HG03175 (cell line): Measurements from ENCODE around the gene ZNF536.
"Not testable (repeated sequence)": the region's sequence is repeated elsewhere in the genome, so short reads cannot be mapped to it uniquely, and the experiment has no call there.

Source experiments
- ATAC-seq: cut with Tn5 transposase; IDR thresholded peaks from one replicate; pipeline ENCODE4 v1.9.1; 2021; ENCODE audit warnings: mild to moderate bottlenecking, moderate library complexity; ENCODE audit not compliant: unreplicated experiment

Gene ZNF536

DNA sequence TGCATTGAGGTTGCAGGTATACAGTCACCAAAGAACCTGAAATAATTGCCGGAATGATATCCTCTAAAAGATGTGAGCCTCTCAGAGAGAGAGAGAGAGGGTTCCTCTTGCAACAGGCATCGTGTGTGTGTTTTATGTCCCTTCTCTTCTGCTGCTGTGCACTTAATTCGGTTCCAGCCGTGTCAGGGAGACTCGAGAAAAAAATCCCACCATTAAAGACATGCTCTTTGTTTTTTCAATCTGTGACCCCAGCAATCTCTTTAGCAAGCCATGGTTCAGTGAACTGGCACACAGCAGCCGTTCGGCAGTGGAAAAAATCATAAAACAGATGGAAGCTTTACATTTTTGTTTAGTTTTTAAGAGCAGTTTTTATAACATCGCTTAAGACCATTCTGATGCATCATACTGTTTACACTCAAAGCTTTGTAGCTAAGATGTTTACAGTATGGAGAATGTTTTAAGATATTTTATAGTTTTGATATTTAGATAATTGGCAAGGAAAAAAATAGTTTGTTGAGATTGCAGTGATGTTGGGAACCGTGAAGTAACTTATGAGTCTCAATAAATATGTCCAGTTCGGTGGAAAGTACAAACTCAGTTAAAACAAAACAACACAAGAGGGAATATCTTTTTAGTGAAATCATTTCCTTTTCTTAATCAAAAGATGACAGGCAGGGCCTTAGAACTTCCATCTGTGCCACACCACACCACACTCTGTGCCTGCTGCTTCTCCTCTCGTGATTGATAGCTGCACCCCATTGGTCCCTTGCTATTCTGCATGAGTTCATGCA is 31.2 kb upstream of the ZNF536 start:
- no peak for ATAC-seq

DNA sequence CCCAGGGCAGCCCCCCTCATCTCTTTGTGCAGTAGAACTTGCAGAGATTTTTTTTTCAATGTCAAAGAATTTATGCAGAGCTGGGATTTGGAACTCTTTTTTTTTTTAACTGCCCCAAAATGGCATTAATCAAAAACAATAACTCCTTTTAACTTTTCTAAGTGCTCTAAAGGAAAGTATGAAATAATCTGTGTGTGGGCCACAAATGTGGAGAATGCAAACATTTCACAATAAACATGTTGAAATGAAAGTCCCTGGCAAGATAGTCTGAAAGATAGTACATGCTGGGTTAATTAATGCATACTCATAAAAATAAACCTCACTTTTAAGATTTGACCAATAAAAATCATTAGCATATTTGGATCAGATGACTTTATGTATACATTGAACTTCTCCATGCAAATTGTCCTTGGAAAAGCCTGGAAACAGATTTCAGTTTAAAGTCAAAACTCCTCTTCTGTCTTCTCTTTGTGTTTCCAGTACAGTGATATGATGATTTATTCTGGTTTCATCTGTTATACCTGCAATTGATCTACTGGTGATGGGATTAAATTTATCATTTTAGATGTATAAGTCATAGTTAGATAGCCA is 30.5 kb upstream of the ZNF536 start:
- ATAC-seq: no peak

DNA sequence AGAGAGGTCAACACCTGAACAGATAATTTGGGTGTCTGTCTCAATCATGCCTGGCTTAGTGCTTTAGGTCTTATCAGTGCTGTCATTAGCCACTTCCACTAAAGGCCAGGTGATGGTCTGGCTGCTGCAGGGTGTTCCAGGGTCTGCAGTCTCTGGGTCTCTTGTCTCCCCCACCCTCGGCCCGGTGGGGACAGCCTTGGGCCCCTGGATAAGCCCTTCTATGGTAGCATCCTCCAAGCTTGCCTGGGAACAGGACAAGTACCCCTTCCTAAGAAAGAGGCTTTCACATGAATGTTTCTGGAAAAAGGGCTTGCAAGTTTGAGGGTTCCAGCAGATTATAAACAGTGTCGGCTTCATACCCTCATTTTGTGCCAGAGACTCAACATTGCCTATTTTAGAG is 29.3 kb upstream of the ZNF536 start:
- no peak for ATAC-seq

DNA sequence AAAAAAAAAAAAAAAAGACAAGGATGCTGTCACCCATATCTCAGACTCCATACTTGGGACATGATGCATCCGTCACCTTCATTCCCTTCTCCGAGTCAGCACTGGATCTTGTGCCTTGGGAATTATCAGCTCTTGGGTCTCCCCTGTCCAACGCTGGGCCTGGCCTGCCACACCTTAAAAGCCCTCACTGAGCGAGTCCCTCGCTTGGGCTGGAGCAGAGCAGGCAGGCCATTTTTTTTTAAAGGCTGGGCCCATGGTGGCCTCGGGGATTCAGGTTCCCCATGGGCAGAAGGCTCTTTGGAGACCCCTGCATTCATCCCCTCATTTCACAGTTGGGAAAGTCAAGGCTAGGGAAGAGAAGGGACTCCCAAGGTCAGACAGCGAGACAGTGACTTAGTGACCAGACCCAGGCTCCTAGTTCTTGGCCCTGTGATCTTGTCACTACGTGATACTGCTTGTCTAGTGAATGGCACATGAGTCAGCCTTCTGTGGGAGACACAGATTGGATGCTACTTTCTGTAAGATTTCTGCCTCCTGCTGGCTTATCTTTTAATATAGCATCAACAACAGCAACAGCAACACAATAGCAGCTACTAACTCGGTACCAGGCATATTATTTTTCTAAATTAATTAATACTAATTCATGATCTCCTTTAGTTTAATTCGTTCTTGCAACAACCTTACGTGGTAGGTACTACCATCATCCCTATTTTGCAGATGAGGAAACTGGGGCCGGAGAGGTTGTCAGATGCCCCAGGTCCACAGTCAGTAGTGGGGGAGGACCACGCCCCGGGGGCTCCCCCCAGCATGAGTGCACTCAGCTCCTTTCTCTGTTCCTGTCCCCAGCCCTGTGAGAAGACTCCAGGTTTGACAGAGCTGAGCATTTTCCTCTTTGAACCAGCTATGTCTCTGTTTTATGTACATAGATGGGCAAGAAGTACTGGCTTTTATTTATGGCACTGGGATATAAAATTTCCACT is 27.4 kb upstream of the ZNF536 start:
- ATAC-seq: no peak

DNA sequence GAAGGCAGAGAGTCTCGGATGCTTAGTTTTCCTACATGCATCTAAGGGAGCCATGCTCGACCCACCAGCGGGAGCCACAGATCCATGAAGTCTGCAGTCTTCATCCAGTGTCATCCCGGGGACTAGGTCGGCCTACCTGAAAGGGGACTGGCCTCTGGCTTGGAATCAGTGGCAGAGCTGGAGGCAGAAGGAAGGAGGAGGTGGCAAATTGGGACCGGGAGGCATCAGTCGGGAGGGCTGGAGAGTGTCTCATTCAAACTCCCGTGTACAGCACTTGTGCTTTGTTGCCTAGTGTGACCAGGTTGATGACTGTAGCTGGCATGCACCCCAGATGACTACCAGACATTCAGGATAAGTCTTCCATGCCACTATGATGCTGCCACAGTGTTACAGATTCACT is 26.5 kb upstream of the ZNF536 start:
- ATAC-seq: no peak

DNA sequence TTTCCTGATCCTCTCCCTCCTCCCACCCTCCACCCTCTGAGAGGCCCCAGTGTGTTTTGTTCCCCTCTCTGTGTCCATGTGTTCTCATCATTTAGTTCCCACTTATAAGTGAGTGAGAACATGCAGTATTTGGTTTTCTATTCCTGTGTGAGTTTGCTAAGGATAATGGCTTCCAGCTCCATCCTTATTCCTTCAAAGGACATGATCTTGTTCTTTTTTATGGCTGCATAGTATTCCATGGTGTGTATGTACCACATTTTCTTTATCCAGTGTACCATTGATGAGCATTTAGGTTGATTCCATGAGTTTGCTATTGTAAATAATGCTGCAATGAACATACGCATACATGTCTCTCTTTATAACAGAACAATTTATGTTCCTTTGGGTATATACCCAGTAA is 25.7 kb upstream of the ZNF536 start:
- ATAC-seq: not testable (repeated sequence)

DNA sequence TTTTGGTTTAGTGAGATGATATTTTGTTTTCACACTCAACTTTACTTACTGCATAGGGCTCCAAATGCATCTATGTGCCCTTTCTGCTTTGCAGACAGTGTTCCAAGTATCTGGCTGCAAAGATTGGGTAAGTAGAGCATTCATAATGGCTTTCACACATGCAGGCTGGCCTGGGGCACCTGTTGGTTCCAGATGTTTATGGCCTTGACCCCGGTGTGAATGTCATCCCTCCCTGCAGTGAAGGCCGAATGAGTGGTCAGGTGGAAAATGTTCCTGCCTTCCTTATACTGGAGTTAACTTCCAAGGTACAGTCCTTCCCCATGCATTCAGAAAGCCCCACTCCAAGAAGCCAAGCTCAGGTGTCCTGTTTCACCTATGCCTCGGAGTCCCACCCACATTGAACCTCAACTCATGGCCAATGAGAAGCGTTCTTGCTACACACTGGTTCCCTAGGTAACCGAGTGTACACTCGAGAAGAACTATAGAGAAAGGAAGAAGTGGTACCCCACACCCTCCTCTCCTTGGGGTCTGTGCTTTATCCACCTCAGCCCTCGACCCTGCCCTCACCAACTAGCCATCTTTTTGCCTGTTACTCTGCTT is 23.0 kb upstream of the ZNF536 start:
- no peak for ATAC-seq

DNA sequence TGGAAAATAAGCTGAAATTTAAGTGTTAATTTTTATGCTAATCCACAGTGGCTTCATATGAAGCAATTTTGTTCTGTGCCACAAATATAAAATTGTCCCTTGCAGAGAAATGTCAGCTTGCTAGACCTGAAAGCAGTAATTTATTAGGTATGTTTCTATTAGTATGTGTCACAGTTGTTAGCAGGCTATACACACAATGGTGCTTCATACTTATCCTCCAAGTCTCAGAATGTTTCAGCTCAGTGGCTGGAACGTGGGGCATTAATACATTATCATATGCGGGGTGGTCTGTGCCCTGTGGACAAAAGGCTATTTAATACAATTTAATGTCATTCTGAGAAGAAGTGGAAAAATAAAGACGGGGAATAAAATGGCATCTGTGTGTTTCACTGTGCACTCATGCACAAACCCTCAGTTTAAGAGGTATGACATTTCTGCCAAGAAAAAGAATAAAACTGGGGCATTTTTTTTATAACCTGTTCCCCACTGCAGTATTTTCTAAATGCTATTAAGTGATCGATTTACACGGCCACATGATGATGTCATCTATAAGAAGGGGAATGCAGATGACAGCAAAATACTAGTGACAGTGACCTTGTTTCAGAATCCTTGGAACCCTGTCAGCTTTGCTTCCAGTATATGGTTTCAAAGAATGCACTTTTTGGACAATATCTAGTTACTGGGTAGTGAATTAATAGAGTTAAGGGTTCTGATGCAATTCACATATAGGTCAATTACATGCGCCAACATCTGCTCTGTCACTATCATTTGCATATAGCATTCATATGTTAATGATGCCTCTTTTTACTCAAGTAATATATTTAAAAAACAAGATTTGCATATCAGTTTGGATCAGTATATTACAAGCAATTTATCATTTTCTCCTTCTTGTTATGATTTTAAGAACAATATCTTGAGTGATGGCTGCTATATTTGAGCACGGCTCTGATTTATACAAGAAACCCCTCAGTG is 21.2 kb upstream of the ZNF536 start:
- ATAC-seq: no peak

DNA sequence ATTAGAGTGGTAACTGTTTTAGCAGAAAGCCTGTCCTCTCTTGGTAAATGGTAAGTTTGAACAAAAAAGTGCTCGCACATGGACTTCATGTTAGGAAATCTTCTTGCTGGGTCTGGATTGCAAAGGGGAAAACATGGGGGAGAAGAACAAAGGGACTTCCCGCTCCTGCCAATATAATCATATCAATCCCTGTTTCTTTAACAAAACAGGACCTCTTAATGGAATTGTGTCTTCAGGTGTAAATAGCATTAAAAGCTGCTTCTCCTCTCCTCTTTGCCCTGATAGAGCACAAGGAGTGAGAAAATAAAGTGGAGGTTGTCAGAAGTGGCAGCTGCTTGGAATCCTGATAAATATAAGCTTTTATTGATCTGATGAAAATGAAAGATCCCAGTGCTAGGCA is 20.4 kb upstream of the ZNF536 start:
- ATAC-seq: no peak

DNA sequence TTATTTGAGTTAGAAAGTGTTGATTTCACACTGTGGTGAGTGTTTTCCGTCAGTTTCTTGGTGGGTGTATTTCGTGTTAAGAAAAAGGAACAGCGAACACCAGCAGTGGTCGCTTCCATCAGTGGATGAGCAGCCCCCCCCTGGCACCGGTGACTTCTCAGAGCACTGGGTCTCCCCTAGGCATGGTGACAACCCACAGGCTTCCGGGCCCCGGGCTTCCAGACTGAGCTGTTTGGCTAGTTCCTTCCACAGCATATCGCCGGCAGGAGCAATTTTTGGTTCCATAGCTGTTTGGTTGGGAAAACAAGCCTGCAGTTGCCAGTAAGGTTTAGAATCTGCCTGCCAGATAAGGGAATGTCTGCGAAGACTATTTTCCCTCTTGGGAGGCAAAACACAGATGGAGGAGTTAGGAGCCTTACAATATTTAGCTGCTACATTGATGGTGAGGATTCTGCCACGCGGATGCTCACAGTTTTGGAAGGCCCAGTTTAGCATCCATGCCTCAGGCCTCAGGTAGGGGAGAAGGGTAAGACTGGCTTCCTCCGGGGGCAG is 18.7 kb upstream of the ZNF536 start:
- ATAC-seq: no peak

DNA sequence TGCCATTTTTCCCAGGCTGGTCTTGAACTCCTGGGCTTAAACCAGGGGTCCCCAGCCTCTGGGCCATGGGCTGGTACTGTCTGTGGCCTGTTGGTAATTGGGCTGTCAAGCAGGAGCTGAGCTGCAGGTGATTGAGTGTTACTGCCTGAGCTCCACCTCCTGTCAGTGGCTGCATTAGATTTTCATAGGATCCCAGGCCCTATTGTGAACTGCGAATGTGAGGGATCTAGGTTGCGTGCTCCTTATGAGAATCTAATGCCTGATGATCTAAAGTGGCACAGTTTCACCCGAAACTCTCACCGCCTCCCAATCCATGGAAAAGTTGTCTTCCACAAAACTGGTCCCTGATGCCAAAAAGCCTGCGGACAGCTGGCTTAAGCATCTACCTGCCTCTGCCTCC is 16.6 kb upstream of the ZNF536 start:
- ATAC-seq: no peak

DNA sequence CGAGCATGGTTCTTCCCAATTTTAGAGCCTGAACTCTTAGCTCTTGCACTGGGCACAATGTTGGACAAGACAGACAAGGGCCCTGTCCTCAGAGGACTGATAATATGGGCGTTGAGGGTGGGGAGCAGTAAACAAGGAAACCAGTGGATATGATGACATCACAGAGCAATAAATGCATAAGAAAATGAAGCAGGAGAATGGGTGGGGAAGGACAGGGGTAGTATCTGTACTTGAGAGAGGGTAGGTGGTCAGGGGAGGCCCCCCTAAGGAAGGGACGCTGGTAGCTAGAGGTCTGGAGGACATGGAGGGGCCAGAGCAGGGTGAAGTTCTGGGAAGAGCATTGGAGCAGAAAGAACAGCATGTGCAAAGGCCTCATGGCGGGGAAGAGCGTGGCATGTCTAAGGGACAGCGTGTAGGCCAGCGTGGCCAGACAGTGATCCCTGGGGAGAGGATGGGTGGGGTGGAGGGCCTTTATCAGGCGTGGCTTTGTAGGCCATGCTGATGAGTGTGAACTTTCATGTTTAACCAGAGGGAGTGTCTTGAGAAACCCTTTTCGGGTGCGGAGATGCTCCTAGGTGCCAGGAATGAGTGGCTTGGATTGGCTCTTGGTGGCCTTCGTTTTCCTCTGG is 15.1 kb upstream of the ZNF536 start:
- no peak for ATAC-seq

DNA sequence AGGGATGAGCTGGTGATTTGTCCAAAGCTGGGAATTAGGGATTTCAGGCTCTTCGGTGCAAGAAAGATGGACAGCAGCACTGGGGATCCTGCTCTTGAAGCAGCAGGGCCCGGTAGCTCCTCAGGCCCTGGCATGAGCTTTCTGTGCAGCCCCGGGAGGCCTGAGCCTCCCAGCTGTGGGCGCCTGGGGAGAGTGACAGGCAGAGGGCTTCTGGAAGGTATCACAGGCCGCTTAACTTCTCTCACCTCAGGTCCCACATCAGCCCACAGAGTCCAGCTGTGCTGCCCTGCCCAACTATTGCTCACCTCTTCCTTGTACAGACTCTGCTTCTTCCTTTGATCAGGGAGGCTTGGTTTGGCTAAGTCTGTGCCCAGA is 14.6 kb upstream of the ZNF536 start:
- no peak for ATAC-seq

DNA sequence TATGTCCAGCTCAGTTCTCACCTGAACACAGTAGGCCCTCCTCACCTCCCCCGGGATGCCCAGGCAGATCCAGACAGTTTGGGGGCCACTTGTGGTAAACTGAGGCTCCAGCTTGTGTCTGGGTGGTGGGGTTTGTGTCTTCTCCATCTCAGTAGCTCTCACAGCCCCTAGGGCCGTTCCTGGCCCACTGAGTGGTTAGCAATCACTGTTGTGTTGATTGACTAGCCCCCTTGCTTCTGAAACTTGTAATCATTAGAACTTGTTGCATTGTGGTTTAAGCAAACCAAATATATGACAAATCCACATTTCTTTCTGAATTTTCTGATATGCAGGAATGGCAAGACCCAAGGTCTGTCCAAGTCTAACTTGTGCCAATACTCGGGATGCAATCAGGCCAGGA is 13.9 kb upstream of the ZNF536 start:
- no peak for ATAC-seq

DNA sequence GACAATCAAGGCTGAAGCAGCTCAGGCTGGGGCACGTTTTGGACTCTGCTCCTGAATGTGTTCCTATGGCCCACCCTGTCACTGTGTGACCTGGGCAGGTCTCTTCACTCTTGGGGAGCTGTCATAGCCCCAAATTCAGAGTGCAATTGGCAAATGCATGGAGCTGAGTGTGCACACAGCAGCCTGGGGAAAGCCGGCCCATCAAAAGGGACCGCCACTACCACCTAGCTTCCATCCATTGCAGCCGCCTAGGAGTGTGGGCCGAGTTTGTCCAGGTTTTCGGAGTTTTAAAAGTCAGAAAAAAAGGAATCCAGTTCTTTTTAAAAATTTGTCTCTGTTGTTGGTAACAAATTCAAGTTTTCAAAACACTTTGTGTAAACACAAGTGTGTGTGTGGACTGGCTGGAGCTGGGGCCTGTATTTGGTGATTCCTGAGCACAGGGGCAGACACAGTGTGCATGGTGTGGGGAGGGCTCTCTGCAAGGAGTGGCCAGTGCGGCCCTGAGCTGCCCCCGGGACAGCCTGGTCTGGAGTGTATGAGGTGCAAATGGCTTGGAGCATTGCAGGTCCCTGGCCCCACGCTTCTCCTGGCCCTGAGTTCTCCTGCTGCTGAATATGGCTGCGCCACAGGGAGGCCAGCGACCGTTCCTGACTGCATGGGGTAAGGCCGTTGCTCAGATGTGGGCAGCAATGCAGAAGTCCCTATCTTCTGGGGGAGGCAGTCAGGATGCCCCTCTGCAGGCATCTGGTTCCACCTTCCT is 13.2 kb upstream of the ZNF536 start:
- no peak for ATAC-seq

DNA sequence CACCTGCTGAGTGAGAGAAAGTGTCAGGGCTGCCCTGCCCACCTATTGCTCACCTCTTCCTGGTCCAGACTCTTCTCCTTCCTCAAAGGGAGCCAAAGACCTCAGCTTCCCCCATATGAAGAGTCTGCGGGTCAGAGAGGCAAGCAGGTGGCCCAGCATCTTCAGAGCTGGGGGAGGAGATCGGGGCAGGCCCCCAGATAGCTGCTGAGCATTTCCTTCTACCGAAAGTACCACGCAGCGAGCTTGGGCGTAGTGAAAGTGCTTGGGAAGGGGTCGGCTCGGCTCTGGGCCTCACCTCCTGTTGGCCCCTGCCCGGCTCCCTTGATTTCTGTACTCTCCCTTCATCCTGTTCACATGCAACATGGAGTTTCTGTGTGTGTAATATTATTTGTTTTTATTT is 12.2 kb upstream of the ZNF536 start:
- no peak for ATAC-seq

DNA sequence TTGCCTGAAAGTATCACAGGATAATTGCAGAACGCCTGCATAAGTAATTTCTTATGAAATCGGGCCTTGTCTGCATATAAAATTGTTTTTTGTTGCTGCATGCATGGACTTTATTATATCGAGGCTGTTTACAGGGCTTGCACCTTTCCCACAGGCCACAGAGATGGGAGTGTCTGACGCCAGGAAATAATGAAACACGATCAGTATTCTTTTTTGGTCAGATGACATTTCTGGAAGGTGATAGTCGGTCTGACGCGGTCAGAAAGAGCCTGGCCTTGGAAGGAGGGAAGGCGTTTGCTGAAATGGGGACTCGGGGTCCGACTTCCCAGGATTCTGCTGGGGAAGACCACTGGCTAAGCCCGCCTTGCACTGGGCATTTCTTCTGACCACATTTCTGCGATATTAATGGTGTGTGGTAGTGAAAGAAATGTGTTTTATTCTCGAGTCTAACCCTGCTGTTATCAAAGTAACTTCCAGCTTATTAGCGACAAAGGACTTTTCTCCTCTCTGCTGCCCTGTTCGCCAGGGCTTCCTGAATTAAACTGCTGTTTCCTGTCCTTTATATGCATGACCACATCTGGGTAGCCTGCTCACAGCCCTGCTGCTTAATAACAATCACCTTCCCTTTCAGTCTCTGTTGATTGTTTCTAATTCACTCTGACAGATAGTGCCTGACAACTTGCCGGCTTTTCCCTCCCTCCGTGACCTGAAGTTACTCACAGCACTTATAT is 11.6 kb upstream of the ZNF536 start:
- no peak for ATAC-seq

DNA sequence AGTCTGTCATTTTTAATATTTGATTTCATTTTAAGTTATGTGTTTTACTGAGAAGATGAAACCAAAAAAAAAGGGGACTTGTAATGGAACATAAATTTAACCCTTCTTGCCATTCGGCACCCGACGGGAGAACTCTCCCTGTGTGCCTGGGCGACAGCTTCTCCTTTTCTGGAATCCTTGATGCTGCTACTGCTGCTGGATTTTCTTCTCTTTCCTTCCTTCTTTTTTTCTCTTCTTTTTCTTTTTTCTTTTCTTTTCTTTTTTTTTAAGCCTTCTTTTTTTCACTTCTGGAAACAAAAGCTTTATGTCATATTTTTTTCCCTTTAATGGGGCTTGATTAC is 11.1 kb upstream of the ZNF536 start:
- ATAC-seq: no peak
